Spleen (tissue), 7 donors: ENCODE results near the gene TSPAN17.

ENCODE experiments used
- POLR2A ChIP-seq, 3 donors: fragments of 450-650 bp; IDR thresholded peaks; one replicate each; pipeline ENCODE4 v1.5.1; 2017; ENCODE audit warnings: antibody characterized with exemption in 3 of 3, mild to moderate bottlenecking in 1 of 3
- TF ChIP-seq, protein P1 (sequence below), 11 experiments: fragments of 200-600 bp in 7 of 11; fragments of 450-650 bp in 4 of 11; sonication (generic) in 4 of 11; IDR thresholded peaks in 8 of 11; conservative IDR thresholded peaks in 3 of 11; 1 replicate in 7 of 11; 2 replicates in 4 of 11; pipeline versions ENCODE4 v1.4.0 to v1.8.0; 2016 to 2021; ENCODE audit warnings: antibody characterized with exemption in 11 of 11, inconsistent platforms in 4 of 11, mild to moderate bottlenecking in 1 of 11
- donor health status: DM: no; HTN: no; CAD: no; lungs with moderate emphysema.
- donor health status: DM: no; HTN: no; CAD: no.
- donor health status: DM: no; HTN: no; CAD: no.

DNA sequence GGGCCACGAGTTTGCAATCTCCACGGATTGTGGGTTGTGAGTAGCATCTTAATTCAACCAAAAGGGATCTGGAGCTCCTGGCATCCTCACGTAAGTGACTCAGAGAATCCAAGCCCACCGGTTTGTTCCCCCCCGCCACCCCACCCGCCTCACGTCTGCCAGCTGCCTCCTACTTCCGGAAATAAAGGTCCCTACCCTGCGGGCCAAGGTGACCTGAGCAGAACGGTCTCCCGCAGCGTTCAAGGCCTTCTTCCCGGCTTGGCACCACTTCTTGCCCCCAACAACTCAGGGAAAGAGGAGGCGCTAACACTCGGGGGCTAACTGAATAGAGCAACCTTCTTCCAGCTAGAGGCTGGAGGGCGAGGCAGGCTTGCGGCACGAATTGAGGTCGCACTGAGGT is 28.5 kb upstream of the TSPAN17 start:
- TF ChIP-seq, protein P1, sequence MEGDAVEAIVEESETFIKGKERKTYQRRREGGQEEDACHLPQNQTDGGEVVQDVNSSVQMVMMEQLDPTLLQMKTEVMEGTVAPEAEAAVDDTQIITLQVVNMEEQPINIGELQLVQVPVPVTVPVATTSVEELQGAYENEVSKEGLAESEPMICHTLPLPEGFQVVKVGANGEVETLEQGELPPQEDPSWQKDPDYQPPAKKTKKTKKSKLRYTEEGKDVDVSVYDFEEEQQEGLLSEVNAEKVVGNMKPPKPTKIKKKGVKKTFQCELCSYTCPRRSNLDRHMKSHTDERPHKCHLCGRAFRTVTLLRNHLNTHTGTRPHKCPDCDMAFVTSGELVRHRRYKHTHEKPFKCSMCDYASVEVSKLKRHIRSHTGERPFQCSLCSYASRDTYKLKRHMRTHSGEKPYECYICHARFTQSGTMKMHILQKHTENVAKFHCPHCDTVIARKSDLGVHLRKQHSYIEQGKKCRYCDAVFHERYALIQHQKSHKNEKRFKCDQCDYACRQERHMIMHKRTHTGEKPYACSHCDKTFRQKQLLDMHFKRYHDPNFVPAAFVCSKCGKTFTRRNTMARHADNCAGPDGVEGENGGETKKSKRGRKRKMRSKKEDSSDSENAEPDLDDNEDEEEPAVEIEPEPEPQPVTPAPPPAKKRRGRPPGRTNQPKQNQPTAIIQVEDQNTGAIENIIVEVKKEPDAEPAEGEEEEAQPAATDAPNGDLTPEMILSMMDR (IDR thresholded peaks at IDR 0.05 in 8 of 11, conservative IDR thresholded peaks at IDR 0.05 in 3 of 11), result no peak
- TF ChIP-seq POLR2A (IDR thresholded peaks at IDR 0.05), result no peak
